ENCODE data around the gene TPT1.
"Not testable (repeated sequence)": the region's sequence is repeated elsewhere in the genome, so short reads cannot be mapped to it uniquely, and the experiment has no call there.

The TPT1 gene

GRCh38 chr13:45341034-45341798 lies at the start of gene TPT1:
Gene TPT1 (minus strand): TSS chr13:45341183. CDS start chr13:45341069, 114 bp downstream.
- peak; percentile 99 for DNase-seq

GRCh38 chr13:45390348-45390747 lies 49.4 kb upstream of the TPT1 start:
- DNase-seq = not testable (repeated sequence)

GRCh38 chr13:45388664-45389063 lies 47.7 kb upstream of the TPT1 start:
- no peak for DNase-seq

GRCh38 chr13:45386892-45387575 lies 46.1 kb upstream of the TPT1 start:
- peak; percentile 14 for DNase-seq

GRCh38 chr13:45385907-45386553 lies 45.0 kb upstream of the TPT1 start:
- no peak for DNase-seq

GRCh38 chr13:45385320-45385719 lies 44.3 kb upstream of the TPT1 start:
- no peak for DNase-seq

- no peak for DNase-seq
Measured at GRCh38 chr13:45384474-45385174, 43.6 kb upstream of the TPT1 start.

GRCh38 chr13:45382739-45383138 lies 41.8 kb upstream of the TPT1 start:
- DNase-seq = not testable (repeated sequence)

- DNase-seq = no peak
Measured at GRCh38 chr13:45381196-45381595, 40.2 kb upstream of the TPT1 start.

GRCh38 chr13:45380708-45381107 lies 39.7 kb upstream of the TPT1 start:
- DNase-seq = not testable (repeated sequence)

- DNase-seq = not testable (repeated sequence)
Measured at GRCh38 chr13:45379516-45379915, 38.5 kb upstream of the TPT1 start.

GRCh38 chr13:45378786-45379185 lies 37.8 kb upstream of the TPT1 start:
- DNase-seq = not testable (repeated sequence)

- DNase-seq = not testable (repeated sequence)
Measured at GRCh38 chr13:45377314-45377713, 36.3 kb upstream of the TPT1 start.

- not testable (repeated sequence) for DNase-seq
Measured at GRCh38 chr13:45376651-45377050, 35.7 kb upstream of the TPT1 start.

GRCh38 chr13:45374917-45375316 lies 33.9 kb upstream of the TPT1 start:
- no peak for DNase-seq

GRCh38 chr13:45373162-45373547 lies 32.2 kb upstream of the TPT1 start:
- DNase-seq = no peak

- DNase-seq = no peak
Measured at GRCh38 chr13:45372189-45373161, 31.5 kb upstream of the TPT1 start.

- DNase-seq = peak; percentile 30
Measured at GRCh38 chr13:45370922-45371406, 30.0 kb upstream of the TPT1 start.

GRCh38 chr13:45369116-45369515 lies 28.1 kb upstream of the TPT1 start:
- DNase-seq = no peak

GRCh38 chr13:45368571-45368970 lies 27.6 kb upstream of the TPT1 start:
- no peak for DNase-seq

GRCh38 chr13:45368005-45368404 lies 27.0 kb upstream of the TPT1 start:
- peak; percentile 35 for DNase-seq

- peak; percentile 95 for DNase-seq
Measured at GRCh38 chr13:45367358-45367757, 26.4 kb upstream of the TPT1 start.
